H9 (cell line): Measurements from ENCODE around the gene TANC2. TPM values are rescaled to one million over a fixed set of nuclear protein-coding genes. Genes with fewer than 3 reads are reported as not detected.

ENCODE experiments used
- DNase-seq: peaks from one replicate; pipeline ENCODE4 v3.0.0-alpha.2; 2017
- H2AFZ ChIP-seq: one replicate; pipeline ENCODE4 v1.6.1; 2013; ENCODE audit warnings: mild to moderate bottlenecking, low read length, control low read depth, moderate library complexity
- H2AK5ac ChIP-seq: 2 replicates; pipeline ENCODE4 v1.6.1; 2013; ENCODE audit warnings: low read length, control low read depth, mixed read lengths; ENCODE audit not compliant: insufficient read length
- H2BK120ac ChIP-seq: one replicate; pipeline ENCODE4 v1.6.1; 2013; ENCODE audit warnings: low read depth, mild to moderate bottlenecking, low read length, control low read depth, inconsistent platforms; ENCODE audit not compliant: poor library complexity, severe bottlenecking
- H2BK12ac ChIP-seq: 2 replicates; pipeline ENCODE4 v1.6.1; 2013; ENCODE audit warnings: low read length, control low read depth, mixed read lengths, low read depth; ENCODE audit not compliant: insufficient read length
- H2BK15ac ChIP-seq: 2 replicates; pipeline ENCODE4 v1.6.1; 2013; ENCODE audit warnings: low read depth, low read length, control low read depth
- H2BK20ac ChIP-seq: one replicate; pipeline ENCODE4 v1.6.1; 2013; ENCODE audit warnings: low read depth, mild to moderate bottlenecking, low read length, control low read depth, inconsistent platforms; ENCODE audit not compliant: poor library complexity, severe bottlenecking
- H2BK5ac ChIP-seq: 2 replicates; pipeline ENCODE4 v1.6.1; 2013; ENCODE audit warnings: low read length, control low read depth, mixed read lengths; ENCODE audit not compliant: insufficient read length
- H3K14ac ChIP-seq: 2 replicates; pipeline ENCODE4 v1.6.1; 2013; ENCODE audit warnings: low read length, control low read depth; ENCODE audit not compliant: insufficient read depth
- H3K18ac ChIP-seq: 2 replicates; pipeline ENCODE4 v1.6.1; 2013; ENCODE audit warnings: low read depth, mild to moderate bottlenecking, mixed read lengths, low read length, control low read depth; ENCODE audit not compliant: insufficient read length
- H3K23ac ChIP-seq: 2 replicates; pipeline ENCODE4 v1.6.1; 2013; ENCODE audit warnings: low read length, control low read depth, mixed read lengths, low read depth; ENCODE audit not compliant: insufficient read length
- H3K23me2 ChIP-seq: 2 replicates; pipeline ENCODE4 v1.6.1; 2013; ENCODE audit warnings: low read depth, mild to moderate bottlenecking, mixed read lengths, low read length, control low read depth; ENCODE audit not compliant: insufficient read length, poor library complexity, severe bottlenecking
- H3K27ac ChIP-seq: 2 replicates; pipeline ENCODE4 v1.5.1; 2013; ENCODE audit warnings: low read length, control low read depth, mixed read lengths, low read depth; ENCODE audit not compliant: insufficient read length
- H3K27me3 ChIP-seq: 2 replicates; pipeline ENCODE4 v1.6.1; 2013; ENCODE audit warnings: low read length, control low read depth, inconsistent platforms; ENCODE audit not compliant: insufficient read depth
- H3K4ac ChIP-seq: 2 replicates; pipeline ENCODE4 v1.6.1; 2013; ENCODE audit warnings: low read depth, mild to moderate bottlenecking, control low read depth, inconsistent platforms, low read length, moderate library complexity
- H3K4me1 ChIP-seq: 2 replicates; pipeline ENCODE4 v1.6.1; 2013; ENCODE audit warnings: low read length, control low read depth, inconsistent platforms; ENCODE audit not compliant: insufficient read depth
- H3K4me2 ChIP-seq: 2 replicates; pipeline ENCODE4 v1.6.1; 2013; ENCODE audit warnings: low read length, control low read depth, mixed read lengths; ENCODE audit not compliant: insufficient read length, insufficient read depth
- H3K56ac ChIP-seq: 2 replicates; pipeline ENCODE4 v1.6.1; 2013; ENCODE audit warnings: low read depth, mild to moderate bottlenecking, mixed read lengths, low read length, control low read depth; ENCODE audit not compliant: insufficient read length
- H3K79me1 ChIP-seq: 2 replicates; pipeline ENCODE4 v1.6.1; 2013; ENCODE audit warnings: low read depth, mild to moderate bottlenecking, moderate library complexity, low read length, control low read depth, inconsistent platforms; ENCODE audit not compliant: insufficient read depth, poor library complexity, severe bottlenecking
- H3K79me2 ChIP-seq: 2 replicates; pipeline ENCODE4 v1.6.1; 2013; ENCODE audit warnings: low read length, control low read depth, inconsistent platforms; ENCODE audit not compliant: insufficient read depth
- H3K9ac ChIP-seq: 2 replicates; pipeline ENCODE4 v1.6.1; 2013; ENCODE audit warnings: low read length, control low read depth, mixed read lengths; ENCODE audit not compliant: insufficient read length; ENCODE audit errors: extremely low read depth
- H3K9me3 ChIP-seq: one replicate; pipeline ENCODE4 v1.6.1; 2013; ENCODE audit warnings: low read depth, low read length, inconsistent platforms; ENCODE audit not compliant: control insufficient read depth
- H3T11ph ChIP-seq: one replicate; pipeline ENCODE4 v1.6.1; 2013; ENCODE audit warnings: mild to moderate bottlenecking, low read length, control low read depth, inconsistent platforms
- H4K20me1 ChIP-seq: one replicate; pipeline ENCODE4 v1.6.1; 2013; ENCODE audit not compliant: control insufficient read depth, insufficient read length, insufficient read depth
- H4K5ac ChIP-seq: 2 replicates; pipeline ENCODE4 v1.6.1; 2013; ENCODE audit warnings: low read depth, mild to moderate bottlenecking, mixed read lengths, low read length, control low read depth; ENCODE audit not compliant: insufficient read length
- H4K8ac ChIP-seq: replicated peaks from 2 replicates; pipeline ENCODE4 v1.6.1; 2013; ENCODE audit warnings: low read length, control low read depth, mixed read lengths, low read depth; ENCODE audit not compliant: insufficient read length
- H4K91ac ChIP-seq: 2 replicates; pipeline ENCODE4 v1.6.1; 2013; ENCODE audit warnings: low read depth, mild to moderate bottlenecking, moderate library complexity, mixed read lengths, low read length, control low read depth; ENCODE audit not compliant: insufficient read length
- H3K27ac Mint-ChIP-seq, 3 experiments: 2 replicates in 2 of 3; 3 replicates in 1 of 3; pipeline ENCODE4 v1.8.0; 2020 to 2021; ENCODE audit warnings: mixed read lengths in 3 of 3, mild to moderate bottlenecking in 1 of 3, moderate library complexity in 1 of 3
- H3K27me3 Mint-ChIP-seq: 2 replicates; pipeline ENCODE4 v1.8.0; 2021; ENCODE audit warnings: low read depth, mild to moderate bottlenecking, moderate library complexity, mixed read lengths
- H3K36me3 Mint-ChIP-seq, 3 experiments: 2 replicates in 2 of 3; 3 replicates in 1 of 3; pipeline ENCODE4 v1.8.0; 2020 to 2021; ENCODE audit warnings: low read depth in 3 of 3, mixed read lengths in 3 of 3; ENCODE audit not compliant: insufficient read depth in 1 of 3
- H3K4me1 Mint-ChIP-seq, 2 experiments: 2 replicates each; pipeline ENCODE4 v1.8.0; 2020; ENCODE audit warnings: mixed read lengths in 2 of 2
- H3K4me3 Mint-ChIP-seq, 2 experiments: 2 replicates in 1 of 2; 3 replicates in 1 of 2; pipeline ENCODE4 v1.8.0; 2020 to 2021; ENCODE audit warnings: mild to moderate bottlenecking in 2 of 2, mixed read lengths in 2 of 2, moderate library complexity in 1 of 2
- H3K9me3 Mint-ChIP-seq, 2 experiments: 2 replicates in 1 of 2; 3 replicates in 1 of 2; pipeline ENCODE4 v1.8.0; 2020; ENCODE audit warnings: mild to moderate bottlenecking in 2 of 2, mixed read lengths in 2 of 2, moderate library complexity in 1 of 2
- CTCF ChIP-seq: fragments of 200-600 bp; sonication (generic); conservative IDR thresholded peaks from 3 replicates; pipeline ENCODE4 v1.8.0; 2021; ENCODE audit warnings: antibody characterized with exemption, mild to moderate bottlenecking
- WGBS: extraction: QIAGEN DNeasy Blood & Tissue Kit; methylation state at CpG from one replicate; pipeline ENCODE4 v1.1.7; 2013; ENCODE audit warnings: missing lambda C conversion rate, low lambda C conversion rate, mixed read lengths; ENCODE audit not compliant: insufficient read length; ENCODE audit errors: extremely low coverage; 5-methylcytosine and 5-hydroxymethylcytosine counted together
- total RNA-seq: library from RNA; stranded (reverse); gene quantifications from 2 replicates; pipeline ENCODE4 v1.2.1, GENCODE V29; 2021

TANC2 gene
- total RNA-seq, 1 experiment from 2014 or later, result 7.3 TPM

- Histone ChIP-seq H3K23me2 (no peaks in the 10 kb centered on the region), H2BK20ac (no peak overlapping the region), H3K9me3 (no peaks in the 10 kb centered on the region), H2BK12ac (no peak overlapping the region), H2AFZ (no peak overlapping the region), H4K8ac (no peak overlapping the region), H3T11ph (no peak overlapping the region), H2BK15ac (no peak overlapping the region), H2BK5ac (no peak overlapping the region), H3K4ac (no peak overlapping the region), H3K56ac (no peak overlapping the region), H3K27ac (no peak overlapping the region), H2AK5ac (no peak overlapping the region), H3K79me2 (no peaks in the 10 kb centered on the region; the same call in 1 of the 2 replicates), H3K23ac (no peak overlapping the region), H3K79me1 (no peaks in the 10 kb centered on the region), H3K9ac (no peak overlapping the region), H4K91ac (no peak overlapping the region), H3K14ac (no peak overlapping the region), H3K18ac (no peak overlapping the region), H3K4me2 (no peak overlapping the region), H3K27me3 (no peaks in the 10 kb centered on the region), H4K20me1 (no peaks in the 10 kb centered on the region), H4K5ac (no peak overlapping the region), H3K4me1 (no peaks in the 10 kb centered on the region), H2BK120ac (no peak overlapping the region)
- no peak for DNase-seq
- TF ChIP-seq CTCF, result no peak
- Mint-ChIP-seq H3K4me1 (0 out of 4 replicates have a peak, but pooled peaks cover 0 to 3% of the 10 kb centered on the region in 2 experiments), H3K4me3 (no peak overlapping the region), H3K36me3 (no peaks in the 10 kb centered on the region), H3K9me3 (no peaks in the 10 kb centered on the region; a peak in 1 of 5 replicates), H3K27me3 (no peaks in the 10 kb centered on the region; the same call in 1 of the 2 replicates), H3K27ac (no peak overlapping the region)
- no CpG with 5 or more reads among the region's 3 CpGs for WGBS
Measured at GRCh38 chr17:62999736-63000135, 33.7 kb downstream of the TANC2 start.
